ENCODE data around the gene NTRK2.

Gene NTRK2

GRCh38 chr9:84966876-84967830 is 297.6 kb downstream of the NTRK2 start:
- ATAC-seq, result no peak
- TF ChIP-seq SNAI2 (CRISPR knock-in tag; IDR thresholded peaks at IDR 0.05), result no peak
- TF ChIP-seq TCF4 (CRISPR knock-in tag; IDR thresholded peaks at IDR 0.05; ENCODE audit: borderline replicate concordance), result no peak
- no peak for TF ChIP-seq OSR1 (CRISPR knock-in tag; IDR thresholded peaks at IDR 0.05)

- ATAC-seq, result no peak
- TF ChIP-seq CSRNP3 (CRISPR knock-in tag; IDR thresholded peaks at IDR 0.05) (no peak), ARNTL (CRISPR knock-in tag; IDR thresholded peaks at IDR 0.05; ENCODE audit: borderline replicate concordance, low read depth) (no peak), ZFP3 (CRISPR knock-in tag; IDR thresholded peaks at IDR 0.05) (no peak), TSHZ2 (CRISPR knock-in tag; IDR thresholded peaks at IDR 0.05) (no peak), ZNF8 (CRISPR knock-in tag; IDR thresholded peaks at IDR 0.05) (no peak), CSDC2 (CRISPR knock-in tag; IDR thresholded peaks at IDR 0.05) (no peak), SNAI2 (CRISPR knock-in tag; IDR thresholded peaks at IDR 0.05) (no peak), TCF4 (CRISPR knock-in tag; IDR thresholded peaks at IDR 0.05; ENCODE audit: borderline replicate concordance) (no peak), ZFP30 (CRISPR knock-in tag; IDR thresholded peaks at IDR 0.05) (no peak)
These were observed 299.6 kb downstream of the NTRK2 start for GRCh38 chr9:84969084-84969483.

GRCh38 chr9:84969736-84970135 is 300.2 kb downstream of the NTRK2 start:
- ATAC-seq, result no peak
- no peak for TF ChIP-seq TCF4 (CRISPR knock-in tag; IDR thresholded peaks at IDR 0.05; ENCODE audit: borderline replicate concordance)
- no peak for TF ChIP-seq PPARA (CRISPR knock-in tag; IDR thresholded peaks at IDR 0.05; ENCODE audit: borderline replicate concordance)
- TF ChIP-seq ZC3H10 (CRISPR knock-in tag; IDR thresholded peaks at IDR 0.05), result no peak
- no peak for TF ChIP-seq TOX (CRISPR knock-in tag; IDR thresholded peaks at IDR 0.05; ENCODE audit: borderline replicate concordance)
- TF ChIP-seq ISL1 (CRISPR knock-in tag; IDR thresholded peaks at IDR 0.05), result no peak
- TF ChIP-seq CSDC2 (CRISPR knock-in tag; IDR thresholded peaks at IDR 0.05), result no peak
- no peak for TF ChIP-seq ZFP3 (CRISPR knock-in tag; IDR thresholded peaks at IDR 0.05)
- TF ChIP-seq ZNF565 (CRISPR knock-in tag; conservative IDR thresholded peaks at IDR 0.05; ENCODE audit: low read depth), result no peak
- TF ChIP-seq CREB5 (CRISPR knock-in tag; IDR thresholded peaks at IDR 0.05; ENCODE audit: low read depth), result no peak

GRCh38 chr9:84970432-84970831 is 300.9 kb downstream of the NTRK2 start:
- ATAC-seq, result no peak
- no peak for TF ChIP-seq ZNF70 (CRISPR knock-in tag; IDR thresholded peaks at IDR 0.05)
- no peak for TF ChIP-seq ISL1 (CRISPR knock-in tag; IDR thresholded peaks at IDR 0.05)
- no peak for TF ChIP-seq CREB5 (CRISPR knock-in tag; IDR thresholded peaks at IDR 0.05; ENCODE audit: low read depth)
- no peak for TF ChIP-seq ZFP3 (CRISPR knock-in tag; IDR thresholded peaks at IDR 0.05)
- TF ChIP-seq GLIS3 (CRISPR knock-in tag; IDR thresholded peaks at IDR 0.05), result no peak
- TF ChIP-seq ZNF8 (CRISPR knock-in tag; IDR thresholded peaks at IDR 0.05), result no peak
- TF ChIP-seq ESRRG (CRISPR knock-in tag; IDR thresholded peaks at IDR 0.05), result no peak
- no peak for TF ChIP-seq OSR1 (CRISPR knock-in tag; IDR thresholded peaks at IDR 0.05)
- no peak for TF ChIP-seq BACH2 (CRISPR knock-in tag; IDR thresholded peaks at IDR 0.05; ENCODE audit: borderline replicate concordance)
- no peak for TF ChIP-seq PPARA (CRISPR knock-in tag; IDR thresholded peaks at IDR 0.05; ENCODE audit: borderline replicate concordance)
